Ectodermal cell (in vitro differentiated cells): Measurements from ENCODE around the gene CSF2.

ENCODE experiments used
- H3K27ac ChIP-seq: 2 replicates; pipeline ENCODE4 v1.7.0; 2013; ENCODE audit warnings: mild to moderate bottlenecking, low read depth, low read length; ENCODE audit not compliant: insufficient read depth, poor library complexity, severe bottlenecking
- H3K27me3 ChIP-seq: 2 replicates; pipeline ENCODE4 v1.7.0; 2013; ENCODE audit warnings: mild to moderate bottlenecking, low read length; ENCODE audit not compliant: insufficient read depth, control insufficient read depth, poor library complexity, severe bottlenecking
- H3K36me3 ChIP-seq: one replicate; pipeline ENCODE4 v1.7.0; 2013; ENCODE audit warnings: low read length; ENCODE audit not compliant: control insufficient read depth, insufficient read depth
- H3K4me1 ChIP-seq: one replicate; pipeline ENCODE4 v1.7.0; 2013; ENCODE audit warnings: low read length; ENCODE audit not compliant: control insufficient read depth, insufficient read depth
- H3K4me3 ChIP-seq: 2 replicates; pipeline ENCODE4 v1.7.0; 2013; ENCODE audit warnings: low read depth, low read length, control low read depth; ENCODE audit not compliant: insufficient read depth
- H3K9me3 ChIP-seq: 2 replicates; pipeline ENCODE4 v1.7.0; 2013; ENCODE audit warnings: mild to moderate bottlenecking, low read length, moderate library complexity; ENCODE audit not compliant: control insufficient read depth
- WGBS, 2 experiments: methylation state at CpG; one replicate each; pipeline ENCODE4 v1.1.7; 2013; ENCODE audit warnings: missing lambda C conversion rate in 2 of 2; 5-methylcytosine and 5-hydroxymethylcytosine counted together

Gene CSF2

GRCh38 chr5:132076202-132076830 is 2.7 kb downstream of the CSF2 start:
- Histone ChIP-seq H3K27ac (no peak overlapping the region), H3K9me3 (no peaks in the 10 kb centered on the region), H3K4me1 (no peaks in the 10 kb centered on the region), H3K36me3 (no peaks in the 10 kb centered on the region), H3K27me3 (no peaks in the 10 kb centered on the region), H3K4me3 (no peak overlapping the region)
- WGBS, 2 experiments = 90 to 94% methylated on average over 11 of the region's 11 CpGs

GRCh38 chr5:132076983-132077382 is 3.4 kb downstream of the CSF2 start:
- Histone ChIP-seq H3K9me3 (no peaks in the 10 kb centered on the region), H3K4me1 (no peaks in the 10 kb centered on the region), H3K36me3 (no peaks in the 10 kb centered on the region), H3K4me3 (no peak overlapping the region), H3K27me3 (no peaks in the 10 kb centered on the region), H3K27ac (no peak overlapping the region)
- WGBS, 2 experiments = 93 to 94% methylated on average over 8 of the region's 8 CpGs

- WGBS, 2 experiments = 89 to 91% methylated on average over 4 of the region's 4 CpGs
- Histone ChIP-seq H3K36me3 (no peaks in the 10 kb centered on the region), H3K27ac (no peak overlapping the region), H3K27me3 (no peaks in the 10 kb centered on the region), H3K9me3 (no peaks in the 10 kb centered on the region), H3K4me3 (no peak overlapping the region), H3K4me1 (no peaks in the 10 kb centered on the region)
Measured at GRCh38 chr5:132079081-132079480, 5.5 kb downstream of the CSF2 start.

- H3K36me3 ChIP-seq = no peaks in the 10 kb centered on the region
- H3K27me3 ChIP-seq = no peaks in the 10 kb centered on the region
- H3K9me3 ChIP-seq = no peaks in the 10 kb centered on the region
- H3K27ac ChIP-seq = no peak overlapping the region
- 77 to 79% methylated on average over 3 of the region's 3 CpGs for WGBS, 2 experiments
- no peaks in the 10 kb centered on the region for H3K4me1 ChIP-seq
- no peak overlapping the region for H3K4me3 ChIP-seq
Measured at GRCh38 chr5:132079619-132080018, 6.0 kb downstream of the CSF2 start.

- Histone ChIP-seq H3K9me3 (no peaks in the 10 kb centered on the region), H3K36me3 (no peaks in the 10 kb centered on the region), H3K4me3 (no peak overlapping the region), H3K27me3 (no peaks in the 10 kb centered on the region), H3K27ac (no peak overlapping the region), H3K4me1 (no peaks in the 10 kb centered on the region)
- WGBS, 2 experiments = 88 to 92% methylated on average over 3 of the region's 3 CpGs
Measured at GRCh38 chr5:132080595-132080994, 7.0 kb downstream of the CSF2 start.

GRCh38 chr5:132081458-132081857 is 7.9 kb downstream of the CSF2 start:
- Histone ChIP-seq H3K9me3 (no peaks in the 10 kb centered on the region), H3K4me3 (no peak overlapping the region), H3K27me3 (no peaks in the 10 kb centered on the region), H3K27ac (no peak overlapping the region), H3K36me3 (no peaks in the 10 kb centered on the region), H3K4me1 (no peaks in the 10 kb centered on the region)
- 94 to 96% methylated on average over 3 of the region's 3 CpGs for WGBS, 2 experiments

- Histone ChIP-seq H3K36me3 (no peaks in the 10 kb centered on the region), H3K27me3 (no peaks in the 10 kb centered on the region), H3K4me1 (no peaks in the 10 kb centered on the region), H3K9me3 (no peaks in the 10 kb centered on the region), H3K27ac (no peak overlapping the region), H3K4me3 (no peak overlapping the region)
- 89 to 92% methylated on average over 8 of the region's 8 CpGs for WGBS, 2 experiments
Measured at GRCh38 chr5:132082329-132083023, 8.9 kb downstream of the CSF2 start.

- WGBS, 2 experiments = 93 to 95% methylated on average over 3 to 4 of the region's 4 CpGs
- no peak overlapping the region for H3K27ac ChIP-seq
- H3K4me1 ChIP-seq = no peaks in the 10 kb centered on the region
- H3K36me3 ChIP-seq = no peaks in the 10 kb centered on the region
- no peaks in the 10 kb centered on the region for H3K27me3 ChIP-seq
- H3K9me3 ChIP-seq = no peaks in the 10 kb centered on the region
- H3K4me3 ChIP-seq = no peak overlapping the region
Measured at GRCh38 chr5:132083071-132083678, 9.6 kb downstream of the CSF2 start.

- 81 to 95% methylated on average over 4 of the region's 4 CpGs for WGBS, 2 experiments
- H3K27ac ChIP-seq = no peak overlapping the region
- H3K36me3 ChIP-seq = no peaks in the 10 kb centered on the region
- no peaks in the 10 kb centered on the region for H3K4me1 ChIP-seq
- H3K4me3 ChIP-seq = no peak overlapping the region
- H3K9me3 ChIP-seq = no peaks in the 10 kb centered on the region
- no peaks in the 10 kb centered on the region for H3K27me3 ChIP-seq
Measured at GRCh38 chr5:132085686-132086085, 12.1 kb downstream of the CSF2 start.

GRCh38 chr5:132086277-132086794 is 12.7 kb downstream of the CSF2 start:
- Histone ChIP-seq H3K36me3 (no peaks in the 10 kb centered on the region), H3K4me3 (no peak overlapping the region), H3K27ac (no peak overlapping the region), H3K27me3 (no peaks in the 10 kb centered on the region), H3K9me3 (no peaks in the 10 kb centered on the region), H3K4me1 (no peaks in the 10 kb centered on the region)
- WGBS, 2 experiments = 76 to 83% methylated on average over 2 of the region's 2 CpGs
